Transverse colon (tissue), 4 donors: ENCODE measurements around the gene BBIP1.

Source experiments
- POLR2AphosphoS5 ChIP-seq, 3 donors: sonication (generic); formaldehyde crosslinking; IDR thresholded peaks; one replicate each; pipeline ENCODE4 v1.6.1; 2016; ENCODE audit warnings: antibody characterized with exemption in 3 of 3
- TF ChIP-seq, protein P1 (sequence below), 5 experiments: fragments of 200-600 bp in 3 of 5; fragments of 450-650 bp in 2 of 5; sonication (generic) in 3 of 5; IDR thresholded peaks; 1 replicate in 2 of 5; 2 replicates in 3 of 5; pipeline ENCODE4 v1.5.1; 2016 to 2017; ENCODE audit warnings: antibody characterized with exemption in 5 of 5, inconsistent platforms in 3 of 5, mild to moderate bottlenecking in 2 of 5, moderate library complexity in 1 of 5

- TF ChIP-seq, protein P1, sequence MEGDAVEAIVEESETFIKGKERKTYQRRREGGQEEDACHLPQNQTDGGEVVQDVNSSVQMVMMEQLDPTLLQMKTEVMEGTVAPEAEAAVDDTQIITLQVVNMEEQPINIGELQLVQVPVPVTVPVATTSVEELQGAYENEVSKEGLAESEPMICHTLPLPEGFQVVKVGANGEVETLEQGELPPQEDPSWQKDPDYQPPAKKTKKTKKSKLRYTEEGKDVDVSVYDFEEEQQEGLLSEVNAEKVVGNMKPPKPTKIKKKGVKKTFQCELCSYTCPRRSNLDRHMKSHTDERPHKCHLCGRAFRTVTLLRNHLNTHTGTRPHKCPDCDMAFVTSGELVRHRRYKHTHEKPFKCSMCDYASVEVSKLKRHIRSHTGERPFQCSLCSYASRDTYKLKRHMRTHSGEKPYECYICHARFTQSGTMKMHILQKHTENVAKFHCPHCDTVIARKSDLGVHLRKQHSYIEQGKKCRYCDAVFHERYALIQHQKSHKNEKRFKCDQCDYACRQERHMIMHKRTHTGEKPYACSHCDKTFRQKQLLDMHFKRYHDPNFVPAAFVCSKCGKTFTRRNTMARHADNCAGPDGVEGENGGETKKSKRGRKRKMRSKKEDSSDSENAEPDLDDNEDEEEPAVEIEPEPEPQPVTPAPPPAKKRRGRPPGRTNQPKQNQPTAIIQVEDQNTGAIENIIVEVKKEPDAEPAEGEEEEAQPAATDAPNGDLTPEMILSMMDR (IDR thresholded peaks at IDR 0.05): no peak
- peak in 1 of 3 donors; percentile 3 for TF ChIP-seq POLR2AphosphoS5 (IDR thresholded peaks at IDR 0.05)
Measured at GRCh38 chr10:110901954-110902819, 16.8 kb downstream of the BBIP1 start.
